C4-2B (cell line): Measurements from ENCODE around the gene SEMA4D.

Source experiments
- H3K27ac ChIP-seq: fragments of 450-650 bp; 2 replicates; pipeline ENCODE4 v1.5.1; 2017
- CTCF ChIP-seq: fragments of 450-650 bp; conservative IDR thresholded peaks from 2 replicates; pipeline ENCODE4 v1.5.1; 2017; ENCODE audit warnings: mild to moderate bottlenecking
- ZFX ChIP-seq: fragments of 450-650 bp; IDR thresholded peaks from 2 replicates; pipeline ENCODE4 v1.6.1; 2017

The SEMA4D gene

GRCh38 chr9:89533411-89534095 is 35.6 kb upstream of the SEMA4D start:
- TF ChIP-seq ZFX (no peak), CTCF (no peak)
- H3K27ac ChIP-seq, result no peak overlapping the region

DNA sequence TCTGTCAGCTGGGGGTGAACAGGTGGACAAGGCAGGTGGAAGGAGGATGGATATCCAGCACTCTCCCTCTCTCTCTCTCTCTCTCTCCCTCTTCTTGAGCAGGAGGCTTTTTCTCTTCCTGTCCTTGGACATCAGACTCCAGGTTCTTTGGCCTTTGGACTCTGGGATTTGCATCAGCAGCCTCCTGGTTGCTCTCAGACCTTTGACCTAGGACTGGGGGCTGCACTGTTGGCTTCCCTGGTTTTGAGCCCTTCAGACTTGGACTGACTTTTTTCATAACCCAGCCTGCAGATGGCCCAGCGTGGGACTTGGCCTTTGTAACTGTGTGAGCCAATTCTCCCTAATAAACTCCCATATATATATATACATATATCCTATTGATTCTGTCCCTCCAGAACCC is 35.0 kb upstream of the SEMA4D start:
- no peak overlapping the region for H3K27ac ChIP-seq
- TF ChIP-seq ZFX (no peak), CTCF (no peak)

DNA sequence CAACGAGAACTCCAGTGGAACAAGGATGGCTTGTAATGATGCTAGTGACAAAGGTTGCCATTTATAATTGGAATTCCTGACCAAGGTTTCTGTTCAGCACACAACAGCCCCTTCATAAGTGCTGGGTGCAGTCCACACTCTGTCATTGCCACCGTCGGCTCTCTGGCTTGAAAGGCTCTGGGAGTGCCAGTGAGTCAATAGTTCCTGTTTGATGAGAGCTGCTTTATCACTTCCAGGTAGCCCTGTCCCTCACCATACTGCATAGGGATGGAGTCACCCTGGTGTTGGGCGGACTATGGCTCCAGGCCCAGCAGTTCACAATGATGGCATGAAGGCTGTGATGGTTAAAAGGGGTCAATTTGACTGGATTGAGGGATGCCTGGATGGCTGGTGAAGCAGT is 34.6 kb upstream of the SEMA4D start:
- no peak for TF ChIP-seq CTCF
- TF ChIP-seq ZFX, result no peak

DNA sequence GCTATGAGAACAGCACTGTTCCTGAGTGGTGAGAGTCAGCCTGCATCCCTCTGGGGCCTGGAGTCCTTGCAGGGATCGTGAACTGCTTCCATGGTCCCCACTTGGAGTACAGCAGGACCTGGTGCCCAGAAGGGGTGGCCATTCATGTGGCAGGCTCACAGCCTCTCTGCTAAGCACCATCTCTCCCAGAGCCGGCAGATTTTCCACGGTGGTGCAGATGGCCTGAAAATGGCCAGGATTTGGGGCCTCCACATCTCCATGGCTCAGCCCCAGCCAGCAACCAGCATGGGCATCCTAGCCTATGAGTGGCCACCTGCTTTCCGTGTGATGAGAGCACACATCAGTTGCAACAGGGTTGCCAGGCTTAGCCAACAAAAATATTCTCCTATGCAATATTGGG is 33.9 kb upstream of the SEMA4D start:
- TF ChIP-seq CTCF (no peak), ZFX (no peak)
- H3K27ac ChIP-seq, result no peak overlapping the region

More for the DNA sequence above, 34.6 kb upstream of the SEMA4D start:
- H3K27ac ChIP-seq, result no peak overlapping the region

DNA sequence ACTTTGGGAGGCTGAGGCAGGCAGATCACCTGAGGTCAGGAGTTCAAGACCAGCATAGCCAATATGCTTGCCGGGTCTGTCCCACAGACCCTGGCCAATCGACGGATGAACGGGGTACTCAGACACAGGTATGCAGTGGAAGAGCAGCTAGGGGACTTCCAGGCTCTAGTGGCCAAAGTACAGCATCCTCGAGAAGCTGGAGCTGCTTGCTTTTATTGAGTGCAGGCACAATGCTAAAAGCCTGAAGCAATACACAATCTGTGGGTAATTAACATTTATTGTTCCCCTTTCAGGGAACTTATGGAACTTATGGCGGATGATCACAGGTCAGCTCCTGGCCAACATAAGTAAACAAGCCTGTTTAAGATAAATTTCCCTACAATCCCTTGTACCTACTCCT is 32.8 kb upstream of the SEMA4D start:
- no peak overlapping the region for H3K27ac ChIP-seq

GRCh38 chr9:89529243-89530035 is 31.5 kb upstream of the SEMA4D start:
- TF ChIP-seq CTCF (no peak), ZFX (no peak)
- no peak overlapping the region for H3K27ac ChIP-seq

More for the DNA sequence above, 32.8 kb upstream of the SEMA4D start:
- TF ChIP-seq CTCF (no peak), ZFX (no peak)

DNA sequence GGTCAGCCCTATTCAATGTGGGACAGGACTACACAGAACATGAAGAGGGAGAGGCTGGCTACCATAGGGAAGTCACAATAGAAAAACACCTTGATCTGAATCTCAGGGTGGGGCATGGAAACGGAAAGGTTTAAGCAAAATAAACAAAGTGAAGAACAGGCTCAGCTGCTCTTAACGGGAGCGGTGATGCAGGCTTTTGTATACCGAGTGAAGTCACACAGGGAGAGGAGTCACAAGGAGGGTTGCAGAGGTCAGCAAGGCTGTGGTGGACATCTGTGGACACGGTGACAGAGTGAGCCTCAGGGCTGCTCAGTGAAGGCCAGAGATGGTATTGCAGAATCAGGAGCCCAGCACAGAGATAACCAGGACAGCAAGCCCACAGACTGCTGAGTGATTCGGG is 30.6 kb upstream of the SEMA4D start:
- TF ChIP-seq CTCF (no peak), ZFX (no peak)
- no peak overlapping the region for H3K27ac ChIP-seq
